SK-N-MC (cell line): Measurements from ENCODE around the gene GP1BA.

Experiments used
- EZH2 ChIP-seq: fragments of 200-600 bp; sonication (generic); IDR thresholded peaks from one replicate; pipeline ENCODE4 v1.6.1; 2017; ENCODE audit warnings: antibody characterized with exemption
- FOXP2 ChIP-seq: optimal IDR thresholded peaks from 2 replicates; pipeline ENCODE3; 2011; ENCODE audit warnings: mild to moderate bottlenecking, moderate library complexity; ENCODE audit not compliant: insufficient read depth; ENCODE audit errors: extremely low read length, control extremely low read depth
- POLR2AphosphoS5 ChIP-seq: IDR thresholded peaks from 2 replicates; pipeline ENCODE4 v1.6.1; 2012; ENCODE audit warnings: mild to moderate bottlenecking, low read depth, low read length, borderline replicate concordance

- no peak for TF ChIP-seq POLR2AphosphoS5
- no peak for TF ChIP-seq EZH2
- TF ChIP-seq FOXP2, result no peak
These were observed 37.6 kb downstream of the GP1BA start for GRCh38 chr17:4969551-4970173.
